Esophagus mucosa (tissue), 1 donor: Measurements from ENCODE around the gene PEX10. TPM values are rescaled to one million over a fixed set of nuclear protein-coding genes. Genes with fewer than 3 reads are reported as not detected.

Experiments used
- ATAC-seq: fragments of 200-7000 bp; cut with Tn5 transposase; one replicate; pipeline ENCODE4 v1.9.1; 2020
- total RNA-seq: library from RNA; stranded (reverse); gene quantifications from one replicate; pipeline ENCODE4 v1.2.4, GENCODE V29; 2023
- donor health status: DM: yes; HTN: yes; CAD: no.

PEX10 gene
- total RNA-seq, 1 donor from 2014 or later, result 17.7 TPM

- ATAC-seq, result no peak
These were observed 37.9 kb downstream of the PEX10 start for GRCh38 chr1:2374252-2375155.

GRCh38 chr1:2373551-2374251 lies 38.7 kb downstream of the PEX10 start:
- peak; percentile 2 for ATAC-seq

- peak; percentile 27 for ATAC-seq
These were observed 39.5 kb downstream of the PEX10 start for GRCh38 chr1:2372551-2373490.

GRCh38 chr1:2368053-2368744 lies 44.2 kb downstream of the PEX10 start:
- ATAC-seq, result no peak

GRCh38 chr1:2363847-2364513 lies 48.4 kb downstream of the PEX10 start:
- ATAC-seq, result no peak

GRCh38 chr1:2360588-2361364 lies 51.6 kb downstream of the PEX10 start:
- ATAC-seq, result no peak

- peak; percentile 6 for ATAC-seq
These were observed 53.4 kb downstream of the PEX10 start for GRCh38 chr1:2358651-2359640.

GRCh38 chr1:2358072-2358471 lies 54.3 kb downstream of the PEX10 start:
- no peak for ATAC-seq

- ATAC-seq, result no peak
These were observed 55.2 kb downstream of the PEX10 start for GRCh38 chr1:2356911-2357845.

GRCh38 chr1:2356401-2356800 lies 56.0 kb downstream of the PEX10 start:
- ATAC-seq, result no peak

GRCh38 chr1:2355373-2356261 lies 56.7 kb downstream of the PEX10 start:
- ATAC-seq, result no peak

- ATAC-seq, result no peak
These were observed 57.6 kb downstream of the PEX10 start for GRCh38 chr1:2354511-2355372.
